Nephron progenitor cell (in vitro differentiated cells): ENCODE results near the gene MLN.
A peak's percentile ranks its signal among the peaks of the same experiment; 100 is the strongest.

Experiments used
- DNase-seq: peaks from one replicate; pipeline ENCODE4 v3.0.0; 2021
- H3K27ac Mint-ChIP-seq: 2 replicates; pipeline ENCODE4 v1.8.0; 2021; ENCODE audit warnings: mild to moderate bottlenecking, moderate library complexity, mixed read lengths
- H3K27me3 Mint-ChIP-seq: 2 replicates; pipeline ENCODE4 v1.8.0; 2021; ENCODE audit warnings: mild to moderate bottlenecking, low read depth, mixed read lengths; ENCODE audit not compliant: poor library complexity
- H3K36me3 Mint-ChIP-seq: 2 replicates; pipeline ENCODE4 v1.8.0; 2021; ENCODE audit warnings: low read depth, mixed read lengths
- H3K4me1 Mint-ChIP-seq: 2 replicates; pipeline ENCODE4 v1.8.0; 2021; ENCODE audit warnings: mixed read lengths
- H3K4me3 Mint-ChIP-seq: 2 replicates; pipeline ENCODE4 v1.8.0; 2021; ENCODE audit warnings: mild to moderate bottlenecking, moderate library complexity, mixed read lengths
- H3K9me3 Mint-ChIP-seq: 2 replicates; pipeline ENCODE4 v1.8.0; 2021; ENCODE audit warnings: mild to moderate bottlenecking, moderate library complexity, mixed read lengths
- TF ChIP-seq, protein P1 (sequence below): fragments of 200-600 bp; sonication (generic); IDR thresholded peaks from 2 replicates; pipeline ENCODE4 v1.5.0; 2021; ENCODE audit warnings: antibody characterized with exemption

Gene MLN

DNA sequence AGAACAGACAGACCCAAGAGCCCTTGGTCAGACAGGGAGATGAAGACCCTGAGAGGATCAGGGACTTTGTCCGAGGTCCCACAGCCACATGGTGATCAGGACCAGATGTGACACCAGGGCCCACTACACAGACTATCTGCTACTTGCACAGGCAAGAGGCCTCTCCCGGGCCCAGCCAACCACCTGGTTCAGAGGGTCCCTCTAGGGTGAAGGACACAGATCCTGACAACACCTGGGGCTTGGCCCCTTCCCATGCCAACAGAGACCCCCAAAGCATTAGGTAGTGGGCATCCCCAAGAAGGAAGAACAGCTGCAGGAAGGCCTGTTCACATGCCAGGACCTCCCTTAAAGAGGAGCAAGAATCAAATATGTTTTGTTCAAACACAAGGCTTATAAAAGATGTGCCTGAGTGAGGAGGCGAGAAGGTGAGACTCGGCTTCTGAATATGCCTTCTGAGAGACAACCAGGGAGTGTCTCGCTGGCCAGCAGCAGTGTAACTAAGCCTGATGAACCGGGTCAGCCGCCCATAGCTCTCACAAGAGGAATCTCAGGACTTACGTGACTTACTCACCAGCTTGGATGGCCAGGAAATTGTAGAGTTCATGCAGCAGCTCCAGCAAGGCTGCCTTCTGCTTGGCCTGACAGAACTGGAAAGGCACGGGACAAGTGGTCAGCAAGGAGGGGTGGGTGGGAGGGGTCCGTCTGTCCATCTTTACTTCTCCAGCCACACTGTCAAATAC lies 19.9 kb downstream of the MLN start:
- no peak for DNase-seq
- Mint-ChIP-seq H3K9me3 (no peaks in the 10 kb centered on the region), H3K36me3 (peaks cover 53% of the 10 kb centered on the region), H3K4me1 (peaks cover 75% of the 10 kb centered on the region), H3K27ac (no peak overlapping the region), H3K27me3 (peaks cover 4% of the 10 kb centered on the region), H3K4me3 (no peak overlapping the region)
- TF ChIP-seq, protein P1, sequence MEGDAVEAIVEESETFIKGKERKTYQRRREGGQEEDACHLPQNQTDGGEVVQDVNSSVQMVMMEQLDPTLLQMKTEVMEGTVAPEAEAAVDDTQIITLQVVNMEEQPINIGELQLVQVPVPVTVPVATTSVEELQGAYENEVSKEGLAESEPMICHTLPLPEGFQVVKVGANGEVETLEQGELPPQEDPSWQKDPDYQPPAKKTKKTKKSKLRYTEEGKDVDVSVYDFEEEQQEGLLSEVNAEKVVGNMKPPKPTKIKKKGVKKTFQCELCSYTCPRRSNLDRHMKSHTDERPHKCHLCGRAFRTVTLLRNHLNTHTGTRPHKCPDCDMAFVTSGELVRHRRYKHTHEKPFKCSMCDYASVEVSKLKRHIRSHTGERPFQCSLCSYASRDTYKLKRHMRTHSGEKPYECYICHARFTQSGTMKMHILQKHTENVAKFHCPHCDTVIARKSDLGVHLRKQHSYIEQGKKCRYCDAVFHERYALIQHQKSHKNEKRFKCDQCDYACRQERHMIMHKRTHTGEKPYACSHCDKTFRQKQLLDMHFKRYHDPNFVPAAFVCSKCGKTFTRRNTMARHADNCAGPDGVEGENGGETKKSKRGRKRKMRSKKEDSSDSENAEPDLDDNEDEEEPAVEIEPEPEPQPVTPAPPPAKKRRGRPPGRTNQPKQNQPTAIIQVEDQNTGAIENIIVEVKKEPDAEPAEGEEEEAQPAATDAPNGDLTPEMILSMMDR, result no peak

DNA sequence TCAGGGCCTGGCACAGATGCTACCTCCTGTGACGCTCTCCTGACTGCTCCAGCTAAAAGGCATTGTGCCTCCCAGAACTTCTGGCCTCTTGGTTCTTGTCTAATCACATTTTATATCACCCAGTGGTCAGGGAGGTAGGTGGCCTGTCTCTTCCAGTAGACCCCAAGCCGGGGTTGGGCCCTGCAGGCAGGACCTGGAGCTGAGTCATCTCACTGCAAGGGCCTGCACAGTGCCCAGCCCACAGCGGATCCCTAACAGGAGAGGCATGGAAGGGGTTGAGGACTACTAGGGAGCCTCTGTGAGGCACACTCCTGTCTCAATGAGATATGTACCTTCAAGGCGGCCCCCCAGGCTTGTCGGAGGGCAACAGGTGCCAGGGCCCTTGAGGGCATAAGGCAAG lies 21.2 kb downstream of the MLN start:
- no peak for DNase-seq
- peaks cover 77% of the 10 kb centered on the region for H3K4me1 Mint-ChIP-seq

DNA sequence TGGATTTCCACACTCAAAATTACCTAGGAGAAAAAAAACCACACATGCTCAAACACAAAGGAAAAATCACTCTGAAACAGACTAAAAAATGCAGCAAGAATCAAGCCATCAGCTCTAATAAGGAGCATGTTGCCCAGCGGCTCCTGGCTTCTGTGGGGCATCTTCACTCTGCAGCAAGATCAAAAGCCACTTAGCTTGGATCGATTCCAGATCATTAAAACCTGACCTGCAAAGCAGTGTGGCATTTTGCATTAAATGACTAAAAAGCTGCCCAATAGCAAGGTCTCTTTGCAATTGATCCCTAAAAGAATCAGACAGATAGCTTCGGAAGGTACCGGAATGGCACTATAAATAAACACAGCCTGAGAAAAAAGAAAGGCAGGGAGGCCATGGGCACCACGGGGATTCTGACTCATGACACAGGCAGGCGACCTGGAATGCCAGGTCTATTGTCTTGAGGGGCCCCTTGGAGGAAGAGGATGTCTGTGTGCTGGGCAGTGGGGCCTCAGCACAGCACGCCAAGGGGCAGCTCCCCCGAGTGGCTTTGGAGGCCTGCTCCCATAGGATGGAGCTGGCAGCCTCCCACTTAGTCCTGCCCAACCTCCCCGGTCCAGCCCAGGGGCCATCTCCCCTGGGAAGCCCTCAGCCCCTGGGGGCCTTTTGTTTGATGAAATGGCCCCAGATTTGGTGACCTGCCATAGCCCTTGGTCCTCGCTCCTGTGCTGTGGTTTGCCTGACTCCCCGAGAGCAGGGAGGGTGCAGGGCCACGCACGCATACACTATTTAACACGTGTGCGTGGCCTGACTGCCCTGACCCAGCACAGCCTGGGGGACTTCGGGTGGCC lies 22.4 kb downstream of the MLN start:
- H3K4me3 Mint-ChIP-seq, result no peak overlapping the region
- H3K9me3 Mint-ChIP-seq, result no peaks in the 10 kb centered on the region
- peaks cover 69% of the 10 kb centered on the region for H3K4me1 Mint-ChIP-seq
- no peak for DNase-seq
- H3K36me3 Mint-ChIP-seq, result peaks cover 71% of the 10 kb centered on the region
- no peak overlapping the region for H3K27ac Mint-ChIP-seq
- H3K27me3 Mint-ChIP-seq, result peaks cover 4% of the 10 kb centered on the region
- TF ChIP-seq, protein P1, result no peak

More for the DNA sequence above, 21.2 kb downstream of the MLN start:
- peaks cover 60% of the 10 kb centered on the region for H3K36me3 Mint-ChIP-seq
- H3K9me3 Mint-ChIP-seq, result no peaks in the 10 kb centered on the region
- peak overlapping the region; percentile 66 for H3K27ac Mint-ChIP-seq
- H3K4me3 Mint-ChIP-seq, result no peak overlapping the region
- TF ChIP-seq, protein P1, result no peak
- H3K27me3 Mint-ChIP-seq, result peaks cover 4% of the 10 kb centered on the region

DNA sequence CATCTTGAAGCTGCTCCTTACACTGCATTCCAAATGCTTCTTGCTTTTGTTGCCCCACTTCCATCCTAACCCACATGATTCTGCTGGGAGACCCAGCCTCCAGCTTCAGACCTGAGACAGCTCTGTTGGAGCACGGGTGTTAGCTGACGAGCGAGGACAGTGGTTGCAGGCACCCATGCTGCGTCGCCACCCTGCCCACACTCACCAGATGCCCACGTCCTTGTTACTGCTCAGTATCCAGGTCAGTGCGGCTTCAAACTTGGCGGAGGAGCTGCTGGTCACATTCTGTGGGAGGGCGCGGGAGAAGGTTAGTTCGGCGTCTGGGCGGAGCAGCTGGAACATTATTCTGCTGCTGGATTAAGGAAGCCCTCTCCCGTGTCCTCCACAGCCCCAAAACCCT lies 23.9 kb downstream of the MLN start:
- Mint-ChIP-seq H3K27me3 (peaks cover 4% of the 10 kb centered on the region), H3K9me3 (no peaks in the 10 kb centered on the region), H3K27ac (peak overlapping the region; percentile 59), H3K4me1 (peaks cover 55% of the 10 kb centered on the region), H3K36me3 (peaks cover 78% of the 10 kb centered on the region), H3K4me3 (no peak overlapping the region)
- DNase-seq, result no peak
- TF ChIP-seq, protein P1, result no peak

DNA sequence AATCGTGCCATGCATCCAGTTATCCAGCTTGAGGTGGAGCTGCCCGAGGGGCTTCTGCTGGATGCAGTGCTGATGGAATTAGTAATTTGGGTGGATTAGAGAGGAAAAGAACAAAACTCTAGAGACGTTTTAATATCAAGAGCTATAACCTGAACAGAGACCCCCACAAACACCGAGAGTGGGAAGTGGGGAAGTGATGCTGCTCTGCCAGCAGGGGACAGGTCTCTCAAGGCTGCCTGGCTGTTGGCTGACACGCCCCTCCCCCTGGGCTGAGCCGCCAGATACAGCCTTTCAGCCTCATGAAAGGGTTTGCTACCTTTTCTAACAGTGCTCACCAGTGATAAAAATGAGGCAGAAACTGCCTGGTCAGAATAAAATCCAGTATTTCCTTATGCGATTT lies 24.5 kb downstream of the MLN start:
- no peak overlapping the region for H3K4me3 Mint-ChIP-seq
- no peak overlapping the region for H3K27ac Mint-ChIP-seq
- TF ChIP-seq, protein P1, result peak; percentile 32
- H3K4me1 Mint-ChIP-seq, result peaks cover 49% of the 10 kb centered on the region
- H3K9me3 Mint-ChIP-seq, result no peaks in the 10 kb centered on the region
- H3K27me3 Mint-ChIP-seq, result peaks cover 4% of the 10 kb centered on the region
- peaks cover 76% of the 10 kb centered on the region for H3K36me3 Mint-ChIP-seq
- no peak for DNase-seq
